MM.1S (cell line): ENCODE data around the gene ARHGAP32.

Experiments used
- DNase-seq: peaks from one replicate; pipeline ENCODE4 v3.0.0-alpha.2; 2015
- H2AFZ ChIP-seq: fragments of 300-600 bp; sonication (generic); 2 replicates; pipeline ENCODE4 v1.6.0; 2016; ENCODE audit warnings: antibody characterized with exemption, low read length
- H3F3A ChIP-seq: fragments of 300-600 bp; sonication (generic); 2 replicates; pipeline ENCODE4 v1.6.1; 2016; ENCODE audit warnings: mild to moderate bottlenecking, antibody characterized with exemption, low read length, moderate library complexity, mixed read lengths; ENCODE audit not compliant: insufficient read depth
- H3K27ac ChIP-seq: fragments of 300-600 bp; sonication (generic); 2 replicates; pipeline ENCODE4 v1.5.1; 2016; ENCODE audit warnings: mild to moderate bottlenecking, low read length
- H3K27me3 ChIP-seq: fragments of 300-600 bp; sonication (generic); replicated peaks from 2 replicates; pipeline ENCODE4 v1.6.0; 2016; ENCODE audit warnings: low read length; ENCODE audit not compliant: insufficient read depth
- H3K36me3 ChIP-seq: fragments of 300-600 bp; sonication (generic); replicated peaks from 2 replicates; pipeline ENCODE4 v1.6.1; 2016; ENCODE audit warnings: mild to moderate bottlenecking, low read length, mixed read lengths; ENCODE audit not compliant: insufficient read depth
- H3K4me1 ChIP-seq: fragments of 300-600 bp; sonication (generic); 2 replicates; pipeline ENCODE4 v1.6.1; 2016; ENCODE audit warnings: low read length, mixed read lengths
- H3K4me2 ChIP-seq: fragments of 300-600 bp; sonication (generic); 2 replicates; pipeline ENCODE4 v1.6.0; 2016; ENCODE audit warnings: low read depth, low read length
- H3K4me3 ChIP-seq: fragments of 300-600 bp; sonication (generic); 2 replicates; pipeline ENCODE4 v1.5.1; 2016; ENCODE audit warnings: low read length, mixed read lengths
- H3K79me2 ChIP-seq: fragments of 300-600 bp; sonication (generic); 2 replicates; pipeline ENCODE4 v1.6.1; 2016; ENCODE audit warnings: mixed run types, low read length, mixed read lengths
- H3K9ac ChIP-seq: fragments of 300-600 bp; sonication (generic); 2 replicates; pipeline ENCODE4 v1.6.1; 2016; ENCODE audit warnings: low read length, mixed read lengths
- H3K9me2 ChIP-seq: fragments of 300-600 bp; sonication (generic); replicated peaks from 2 replicates; pipeline ENCODE4 v1.6.1; 2016; ENCODE audit warnings: mild to moderate bottlenecking, low read length, mixed read lengths; ENCODE audit not compliant: insufficient read depth
- H3K9me3 ChIP-seq: fragments of 300-600 bp; sonication (generic); replicated peaks from 2 replicates; pipeline ENCODE4 v1.6.1; 2016; ENCODE audit warnings: mild to moderate bottlenecking, low read length, mixed read lengths; ENCODE audit not compliant: insufficient read depth
- H4K20me1 ChIP-seq: fragments of 300-600 bp; sonication (generic); 2 replicates; pipeline ENCODE4 v1.6.1; 2016; ENCODE audit warnings: mild to moderate bottlenecking, low read length, moderate library complexity, mixed read lengths; ENCODE audit not compliant: insufficient read depth
- EZH2 ChIP-seq: fragments of 300-600 bp; sonication (generic); optimal IDR thresholded peaks from 2 replicates; pipeline ENCODE3; 2017; ENCODE audit warnings: low read depth, mild to moderate bottlenecking, antibody characterized with exemption, low read length, mixed read lengths
- EZH2phosphoT487 ChIP-seq: fragments of 300-600 bp; sonication (generic); IDR thresholded peaks from 2 replicates; pipeline ENCODE4 v1.6.1; 2018; ENCODE audit warnings: antibody characterized with exemption, low read length
- TF ChIP-seq, protein P1 (sequence below): fragments of 300-600 bp; sonication (generic); IDR thresholded peaks from 2 replicates; pipeline ENCODE4 v1.5.1; 2016; ENCODE audit warnings: antibody characterized with exemption, low read length, mixed read lengths

Gene ARHGAP32

DNA sequence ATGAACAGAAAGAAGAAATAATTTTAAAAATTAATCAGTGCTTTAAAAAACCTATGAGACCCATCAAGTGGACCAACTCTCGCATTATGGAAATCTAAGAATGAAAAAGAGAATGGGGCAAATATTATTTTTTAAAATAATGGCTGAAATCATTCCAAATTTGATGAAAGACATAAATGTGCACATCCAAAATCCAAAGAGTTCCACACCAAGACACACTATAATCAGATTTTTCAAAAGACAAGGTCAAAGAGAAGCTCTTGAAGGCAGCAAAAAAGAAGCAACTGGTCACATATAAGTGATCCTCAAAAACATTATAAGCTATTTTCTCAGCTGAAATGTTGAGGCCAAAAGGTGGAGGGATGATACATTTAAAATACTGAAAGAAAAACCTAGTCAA is 85.3 kb downstream of the ARHGAP32 start:
- Histone ChIP-seq H3K9ac (no peak overlapping the region), H2AFZ (no peak overlapping the region), H3K27ac (no peak overlapping the region), H3K9me2 (no peaks in the 10 kb centered on the region), H3K4me1 (no peaks in the 10 kb centered on the region), H3K79me2 (no peaks in the 10 kb centered on the region), H3K36me3 (no peaks in the 10 kb centered on the region), H3K27me3 (no peaks in the 10 kb centered on the region), H3K9me3 (no peaks in the 10 kb centered on the region), H3K4me3 (no peak overlapping the region), H3F3A (no peaks in the 10 kb centered on the region), H4K20me1 (no peaks in the 10 kb centered on the region), H3K4me2 (no peak overlapping the region)
- no peak for TF ChIP-seq EZH2phosphoT487
- no peak for TF ChIP-seq EZH2
- TF ChIP-seq, protein P1, sequence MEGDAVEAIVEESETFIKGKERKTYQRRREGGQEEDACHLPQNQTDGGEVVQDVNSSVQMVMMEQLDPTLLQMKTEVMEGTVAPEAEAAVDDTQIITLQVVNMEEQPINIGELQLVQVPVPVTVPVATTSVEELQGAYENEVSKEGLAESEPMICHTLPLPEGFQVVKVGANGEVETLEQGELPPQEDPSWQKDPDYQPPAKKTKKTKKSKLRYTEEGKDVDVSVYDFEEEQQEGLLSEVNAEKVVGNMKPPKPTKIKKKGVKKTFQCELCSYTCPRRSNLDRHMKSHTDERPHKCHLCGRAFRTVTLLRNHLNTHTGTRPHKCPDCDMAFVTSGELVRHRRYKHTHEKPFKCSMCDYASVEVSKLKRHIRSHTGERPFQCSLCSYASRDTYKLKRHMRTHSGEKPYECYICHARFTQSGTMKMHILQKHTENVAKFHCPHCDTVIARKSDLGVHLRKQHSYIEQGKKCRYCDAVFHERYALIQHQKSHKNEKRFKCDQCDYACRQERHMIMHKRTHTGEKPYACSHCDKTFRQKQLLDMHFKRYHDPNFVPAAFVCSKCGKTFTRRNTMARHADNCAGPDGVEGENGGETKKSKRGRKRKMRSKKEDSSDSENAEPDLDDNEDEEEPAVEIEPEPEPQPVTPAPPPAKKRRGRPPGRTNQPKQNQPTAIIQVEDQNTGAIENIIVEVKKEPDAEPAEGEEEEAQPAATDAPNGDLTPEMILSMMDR, result no peak
- DNase-seq, result no peak

DNA sequence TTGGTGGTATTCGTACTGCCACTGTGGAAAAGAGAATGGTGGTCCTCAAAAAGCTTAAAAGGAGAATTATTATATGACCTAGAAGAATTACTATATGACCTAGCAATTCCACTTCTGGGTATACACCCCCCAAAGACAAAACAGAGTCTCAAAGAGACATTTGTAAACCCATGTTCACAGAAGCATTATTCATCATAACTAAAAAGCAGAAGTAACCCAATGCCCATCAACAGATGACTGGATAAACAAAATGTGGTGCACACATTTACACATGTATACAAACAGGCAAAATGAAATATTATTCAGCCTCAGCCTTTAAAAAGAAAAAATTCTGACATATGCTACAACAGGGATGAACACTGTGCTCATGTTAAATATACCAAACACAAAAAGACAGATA is 89.4 kb downstream of the ARHGAP32 start:
- no peaks in the 10 kb centered on the region for H3K9me3 ChIP-seq
- no peak overlapping the region for H3K4me2 ChIP-seq
- no peak for DNase-seq
- no peaks in the 10 kb centered on the region for H3K79me2 ChIP-seq
- no peak overlapping the region for H3K4me3 ChIP-seq
- no peaks in the 10 kb centered on the region for H4K20me1 ChIP-seq
- H3K27ac ChIP-seq, result no peak overlapping the region
- H2AFZ ChIP-seq, result no peak overlapping the region
- H3K9me2 ChIP-seq, result no peaks in the 10 kb centered on the region
- H3K36me3 ChIP-seq, result no peaks in the 10 kb centered on the region
- TF ChIP-seq EZH2phosphoT487 (no peak), EZH2 (no peak)
- TF ChIP-seq, protein P1, result no peak
- peaks cover 7% of the 10 kb centered on the region; the same call in 1 of the 2 replicates for H3K4me1 ChIP-seq
- no peak overlapping the region for H3K9ac ChIP-seq
- no peaks in the 10 kb centered on the region for H3K27me3 ChIP-seq
- H3F3A ChIP-seq, result no peaks in the 10 kb centered on the region

DNA sequence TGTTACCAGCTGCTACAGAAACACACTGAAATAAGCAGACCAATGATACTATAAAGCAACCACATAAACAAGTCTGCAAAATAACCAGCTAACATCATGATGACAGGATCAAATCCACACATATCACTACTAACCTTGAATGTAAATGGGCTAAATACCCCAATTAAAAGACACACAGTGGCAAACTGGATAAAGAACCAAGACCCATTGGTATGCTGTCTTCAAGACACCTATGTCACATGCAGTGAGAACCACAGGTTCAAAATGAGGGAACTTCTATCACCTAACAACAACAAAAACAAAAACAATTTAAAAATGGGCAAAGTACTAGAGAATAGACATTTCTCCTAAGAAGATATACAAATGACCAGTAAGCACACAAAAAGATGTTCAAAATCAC is 89.9 kb downstream of the ARHGAP32 start:
- no peak overlapping the region for H3K9ac ChIP-seq

More for the DNA sequence above, 89.9 kb downstream of the ARHGAP32 start:
- Histone ChIP-seq H2AFZ (no peak overlapping the region), H4K20me1 (no peaks in the 10 kb centered on the region), H3K36me3 (no peaks in the 10 kb centered on the region), H3K4me2 (no peak overlapping the region), H3K4me1 (peaks cover 7% of the 10 kb centered on the region; the same call in 1 of the 2 replicates), H3K79me2 (no peaks in the 10 kb centered on the region), H3K27ac (no peak overlapping the region), H3K27me3 (no peaks in the 10 kb centered on the region), H3K9me3 (no peaks in the 10 kb centered on the region), H3F3A (no peaks in the 10 kb centered on the region), H3K9me2 (no peaks in the 10 kb centered on the region), H3K4me3 (no peak overlapping the region)
- DNase-seq, result no peak
- TF ChIP-seq, protein P1, result no peak
